ENCODE results near the gene SGCG.
A peak's percentile ranks its signal among the peaks of the same experiment; 100 is the strongest.

SGCG gene

DNA sequence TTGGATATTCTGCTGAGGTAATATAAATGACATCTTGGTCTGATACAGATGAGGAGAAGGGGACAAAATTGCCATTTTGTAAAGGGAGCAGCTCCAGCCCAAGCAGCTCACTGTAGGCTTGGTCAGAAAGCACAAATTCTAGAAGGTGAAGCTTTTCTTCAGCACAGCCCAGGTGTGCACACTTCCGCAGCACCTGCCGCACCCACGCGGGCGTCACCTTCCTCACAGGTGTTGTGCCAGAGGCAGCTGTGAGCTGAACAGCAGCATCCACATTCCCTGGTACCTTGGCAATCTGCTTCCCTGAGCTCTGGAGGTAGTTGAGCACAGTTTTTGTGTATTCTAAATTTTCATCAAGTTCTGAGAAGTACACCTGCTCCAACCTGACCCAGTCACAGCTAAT is 173.7 kb downstream of the SGCG start:
- no peak for ATAC-seq

DNA sequence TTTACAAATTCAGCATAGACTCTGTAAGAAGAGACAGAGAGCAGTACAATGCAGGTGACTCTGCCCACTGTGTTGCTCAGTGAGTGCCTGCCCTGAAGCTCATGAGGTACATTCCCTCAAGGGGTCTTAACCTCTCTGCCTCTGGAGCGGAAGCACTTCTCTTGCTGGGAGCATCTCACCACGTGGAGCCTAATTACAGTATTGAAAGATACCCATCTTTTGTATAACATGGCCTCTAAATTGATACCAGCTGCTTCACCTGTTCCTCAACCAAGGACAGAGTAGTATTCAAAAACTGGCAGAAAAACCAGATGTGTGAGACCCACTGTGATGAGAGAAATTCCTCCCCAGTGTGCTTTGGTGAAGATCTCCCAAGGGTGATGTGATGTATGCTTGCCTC is 175.6 kb downstream of the SGCG start:
- ATAC-seq: no peak
- TF ChIP-seq ZC3H10 (CRISPR knock-in tag; IDR thresholded peaks at IDR 0.05): no peak
- peak; percentile 20; the same call in 1 of the 2 replicates for TF ChIP-seq TCF4 (CRISPR knock-in tag; IDR thresholded peaks at IDR 0.05; ENCODE audit: borderline replicate concordance)

More for the DNA sequence above, 173.7 kb downstream of the SGCG start:
- TF ChIP-seq ARNTL (CRISPR knock-in tag; IDR thresholded peaks at IDR 0.05; ENCODE audit: borderline replicate concordance, low read depth) (no peak), TCF4 (CRISPR knock-in tag; IDR thresholded peaks at IDR 0.05; ENCODE audit: borderline replicate concordance) (no peak), OSR1 (CRISPR knock-in tag; IDR thresholded peaks at IDR 0.05) (no peak), ESRRG (CRISPR knock-in tag; IDR thresholded peaks at IDR 0.05) (no peak), CSDC2 (CRISPR knock-in tag; IDR thresholded peaks at IDR 0.05) (no peak), RARB (CRISPR knock-in tag; IDR thresholded peaks at IDR 0.05) (no peak), TOX (CRISPR knock-in tag; IDR thresholded peaks at IDR 0.05; ENCODE audit: borderline replicate concordance) (no peak), ZNF70 (CRISPR knock-in tag; IDR thresholded peaks at IDR 0.05) (no peak), SNAI2 (CRISPR knock-in tag; IDR thresholded peaks at IDR 0.05) (no peak)
- TF ChIP-seq, protein P1, sequence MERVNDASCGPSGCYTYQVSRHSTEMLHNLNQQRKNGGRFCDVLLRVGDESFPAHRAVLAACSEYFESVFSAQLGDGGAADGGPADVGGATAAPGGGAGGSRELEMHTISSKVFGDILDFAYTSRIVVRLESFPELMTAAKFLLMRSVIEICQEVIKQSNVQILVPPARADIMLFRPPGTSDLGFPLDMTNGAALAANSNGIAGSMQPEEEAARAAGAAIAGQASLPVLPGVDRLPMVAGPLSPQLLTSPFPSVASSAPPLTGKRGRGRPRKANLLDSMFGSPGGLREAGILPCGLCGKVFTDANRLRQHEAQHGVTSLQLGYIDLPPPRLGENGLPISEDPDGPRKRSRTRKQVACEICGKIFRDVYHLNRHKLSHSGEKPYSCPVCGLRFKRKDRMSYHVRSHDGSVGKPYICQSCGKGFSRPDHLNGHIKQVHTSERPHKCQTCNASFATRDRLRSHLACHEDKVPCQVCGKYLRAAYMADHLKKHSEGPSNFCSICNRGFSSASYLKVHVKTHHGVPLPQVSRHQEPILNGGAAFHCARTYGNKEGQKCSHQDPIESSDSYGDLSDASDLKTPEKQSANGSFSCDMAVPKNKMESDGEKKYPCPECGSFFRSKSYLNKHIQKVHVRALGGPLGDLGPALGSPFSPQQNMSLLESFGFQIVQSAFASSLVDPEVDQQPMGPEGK (CRISPR knock-in tag; IDR thresholded peaks at IDR 0.05; ENCODE audit: borderline replicate concordance): no peak
- TF ChIP-seq, protein P2, sequence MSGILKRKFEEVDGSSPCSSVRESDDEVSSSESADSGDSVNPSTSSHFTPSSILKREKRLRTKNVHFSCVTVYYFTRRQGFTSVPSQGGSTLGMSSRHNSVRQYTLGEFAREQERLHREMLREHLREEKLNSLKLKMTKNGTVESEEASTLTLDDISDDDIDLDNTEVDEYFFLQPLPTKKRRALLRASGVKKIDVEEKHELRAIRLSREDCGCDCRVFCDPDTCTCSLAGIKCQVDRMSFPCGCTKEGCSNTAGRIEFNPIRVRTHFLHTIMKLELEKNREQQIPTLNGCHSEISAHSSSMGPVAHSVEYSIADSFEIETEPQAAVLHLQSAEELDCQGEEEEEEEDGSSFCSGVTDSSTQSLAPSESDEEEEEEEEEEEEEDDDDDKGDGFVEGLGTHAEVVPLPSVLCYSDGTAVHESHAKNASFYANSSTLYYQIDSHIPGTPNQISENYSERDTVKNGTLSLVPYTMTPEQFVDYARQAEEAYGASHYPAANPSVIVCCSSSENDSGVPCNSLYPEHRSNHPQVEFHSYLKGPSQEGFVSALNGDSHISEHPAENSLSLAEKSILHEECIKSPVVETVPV (CRISPR knock-in tag; IDR thresholded peaks at IDR 0.05): no peak

DNA sequence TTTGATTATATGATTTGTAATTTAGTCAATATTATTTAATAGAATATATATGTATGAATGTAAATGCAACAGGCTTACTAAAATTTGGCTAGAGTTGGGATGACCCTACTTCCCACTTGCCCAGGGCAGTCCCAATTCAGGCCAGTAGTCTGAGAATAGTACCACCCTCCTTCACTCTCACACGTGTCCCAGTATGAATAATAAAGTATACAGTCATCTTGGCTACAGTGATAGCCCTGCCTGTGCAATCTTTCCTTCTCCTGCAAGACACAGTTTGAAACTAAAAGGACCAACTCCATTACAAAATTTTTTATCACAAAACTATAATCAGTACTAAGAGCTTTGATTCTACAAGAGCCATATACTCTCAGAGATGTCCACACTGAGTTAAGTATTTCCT is 176.6 kb downstream of the SGCG start:
- no peak for ATAC-seq
- TF ChIP-seq ZNF565 (CRISPR knock-in tag; conservative IDR thresholded peaks at IDR 0.05; ENCODE audit: low read depth): no peak
- no peak for TF ChIP-seq RARB (CRISPR knock-in tag; IDR thresholded peaks at IDR 0.05)
- TF ChIP-seq GLIS3 (CRISPR knock-in tag; IDR thresholded peaks at IDR 0.05): no peak
- TF ChIP-seq ZNF70 (CRISPR knock-in tag; IDR thresholded peaks at IDR 0.05): no peak
- no peak for TF ChIP-seq SNAI2 (CRISPR knock-in tag; IDR thresholded peaks at IDR 0.05)
- TF ChIP-seq, protein P2 (CRISPR knock-in tag; IDR thresholded peaks at IDR 0.05): no peak
- no peak for TF ChIP-seq TOX (CRISPR knock-in tag; IDR thresholded peaks at IDR 0.05; ENCODE audit: borderline replicate concordance)
- TF ChIP-seq BACH2 (CRISPR knock-in tag; IDR thresholded peaks at IDR 0.05; ENCODE audit: borderline replicate concordance): no peak
- TF ChIP-seq, protein P3, sequence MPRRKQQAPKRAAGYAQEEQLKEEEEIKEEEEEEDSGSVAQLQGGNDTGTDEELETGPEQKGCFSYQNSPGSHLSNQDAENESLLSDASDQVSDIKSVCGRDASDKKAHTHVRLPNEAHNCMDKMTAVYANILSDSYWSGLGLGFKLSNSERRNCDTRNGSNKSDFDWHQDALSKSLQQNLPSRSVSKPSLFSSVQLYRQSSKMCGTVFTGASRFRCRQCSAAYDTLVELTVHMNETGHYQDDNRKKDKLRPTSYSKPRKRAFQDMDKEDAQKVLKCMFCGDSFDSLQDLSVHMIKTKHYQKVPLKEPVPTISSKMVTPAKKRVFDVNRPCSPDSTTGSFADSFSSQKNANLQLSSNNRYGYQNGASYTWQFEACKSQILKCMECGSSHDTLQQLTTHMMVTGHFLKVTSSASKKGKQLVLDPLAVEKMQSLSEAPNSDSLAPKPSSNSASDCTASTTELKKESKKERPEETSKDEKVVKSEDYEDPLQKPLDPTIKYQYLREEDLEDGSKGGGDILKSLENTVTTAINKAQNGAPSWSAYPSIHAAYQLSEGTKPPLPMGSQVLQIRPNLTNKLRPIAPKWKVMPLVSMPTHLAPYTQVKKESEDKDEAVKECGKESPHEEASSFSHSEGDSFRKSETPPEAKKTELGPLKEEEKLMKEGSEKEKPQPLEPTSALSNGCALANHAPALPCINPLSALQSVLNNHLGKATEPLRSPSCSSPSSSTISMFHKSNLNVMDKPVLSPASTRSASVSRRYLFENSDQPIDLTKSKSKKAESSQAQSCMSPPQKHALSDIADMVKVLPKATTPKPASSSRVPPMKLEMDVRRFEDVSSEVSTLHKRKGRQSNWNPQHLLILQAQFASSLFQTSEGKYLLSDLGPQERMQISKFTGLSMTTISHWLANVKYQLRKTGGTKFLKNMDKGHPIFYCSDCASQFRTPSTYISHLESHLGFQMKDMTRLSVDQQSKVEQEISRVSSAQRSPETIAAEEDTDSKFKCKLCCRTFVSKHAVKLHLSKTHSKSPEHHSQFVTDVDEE (CRISPR knock-in tag; IDR thresholded peaks at IDR 0.05): no peak

DNA sequence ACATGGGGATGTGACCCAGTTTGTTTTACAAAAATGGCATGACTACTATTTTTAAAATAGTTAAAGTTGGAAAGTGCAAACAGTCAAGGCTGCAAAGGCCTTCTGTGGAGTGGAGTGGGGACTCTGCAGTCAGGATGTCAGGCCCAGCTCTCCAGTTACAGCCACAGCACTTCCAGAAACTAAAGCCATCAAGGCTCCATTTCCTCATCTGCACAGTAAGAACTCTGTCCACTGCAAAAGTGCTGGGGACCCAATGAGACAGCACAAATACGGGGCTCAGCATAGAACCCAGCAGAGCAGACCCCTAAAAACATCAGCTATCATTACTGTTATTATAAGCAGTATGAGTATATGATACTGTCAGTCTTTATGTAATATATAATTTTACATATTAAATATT is 179.1 kb downstream of the SGCG start:
- TF ChIP-seq ARNTL (CRISPR knock-in tag; IDR thresholded peaks at IDR 0.05; ENCODE audit: borderline replicate concordance, low read depth): no peak
- TF ChIP-seq ZNF70 (CRISPR knock-in tag; IDR thresholded peaks at IDR 0.05): no peak
- TF ChIP-seq, protein P4, sequence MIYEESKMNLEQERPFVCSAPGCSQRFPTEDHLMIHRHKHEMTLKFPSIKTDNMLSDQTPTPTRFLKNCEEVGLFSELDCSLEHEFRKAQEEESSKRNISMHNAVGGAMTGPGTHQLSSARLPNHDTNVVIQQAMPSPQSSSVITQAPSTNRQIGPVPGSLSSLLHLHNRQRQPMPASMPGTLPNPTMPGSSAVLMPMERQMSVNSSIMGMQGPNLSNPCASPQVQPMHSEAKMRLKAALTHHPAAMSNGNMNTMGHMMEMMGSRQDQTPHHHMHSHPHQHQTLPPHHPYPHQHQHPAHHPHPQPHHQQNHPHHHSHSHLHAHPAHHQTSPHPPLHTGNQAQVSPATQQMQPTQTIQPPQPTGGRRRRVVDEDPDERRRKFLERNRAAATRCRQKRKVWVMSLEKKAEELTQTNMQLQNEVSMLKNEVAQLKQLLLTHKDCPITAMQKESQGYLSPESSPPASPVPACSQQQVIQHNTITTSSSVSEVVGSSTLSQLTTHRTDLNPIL (CRISPR knock-in tag; IDR thresholded peaks at IDR 0.05; ENCODE audit: low read depth): no peak
- no peak for TF ChIP-seq RARB (CRISPR knock-in tag; IDR thresholded peaks at IDR 0.05)
- no peak for TF ChIP-seq ZNF565 (CRISPR knock-in tag; conservative IDR thresholded peaks at IDR 0.05; ENCODE audit: low read depth)
- TF ChIP-seq, protein P2 (CRISPR knock-in tag; IDR thresholded peaks at IDR 0.05): no peak
- no peak for TF ChIP-seq ESRRG (CRISPR knock-in tag; IDR thresholded peaks at IDR 0.05)
- no peak for TF ChIP-seq SNAI2 (CRISPR knock-in tag; IDR thresholded peaks at IDR 0.05)
- ATAC-seq: no peak
